Liver (tissue), 9 donors: ENCODE results near the gene GRID1. TPM values are rescaled to one million over a fixed set of nuclear protein-coding genes. Genes with fewer than 3 reads are reported as not detected.

Experiments
- DNase-seq: peaks from one replicate; pipeline ENCODE4 v3.0.0-alpha.2; 2017; ENCODE audit warnings: low spot score
- H3K27ac ChIP-seq, 2 donors: one replicate each; pipeline ENCODE4 v1.7.0; 2013; ENCODE audit warnings: inconsistent platforms in 2 of 2, low read length in 2 of 2, control low read depth in 1 of 2, low read depth in 1 of 2, mild to moderate bottlenecking in 1 of 2
- H3K27me3 ChIP-seq, 4 donors: one replicate each; pipeline versions ENCODE4 v1.6.1 to v1.7.0; 2013; ENCODE audit warnings: low read length in 3 of 4, inconsistent platforms in 1 of 4, mild to moderate bottlenecking in 1 of 4, moderate library complexity in 1 of 4; ENCODE audit not compliant: control insufficient read depth in 4 of 4, insufficient read depth in 4 of 4
- H3K36me3 ChIP-seq, 4 donors: one replicate each; pipeline versions ENCODE4 v1.6.1 to v1.7.0; 2013; ENCODE audit warnings: low read length in 3 of 4, mild to moderate bottlenecking in 3 of 4, low read depth in 1 of 4, moderate library complexity in 1 of 4; ENCODE audit not compliant: control insufficient read depth in 4 of 4, insufficient read depth in 3 of 4
- H3K4me1 ChIP-seq, 4 donors: one replicate each; pipeline versions ENCODE4 v1.6.1 to v1.7.0; 2013; ENCODE audit warnings: low read length in 3 of 4, mild to moderate bottlenecking in 3 of 4, moderate library complexity in 1 of 4; ENCODE audit not compliant: control insufficient read depth in 4 of 4, insufficient read depth in 4 of 4
- H3K4me3 ChIP-seq, 3 donors: one replicate each; pipeline versions ENCODE4 v1.6.1 to v1.7.0; 2013; ENCODE audit warnings: low read length in 3 of 3, control low read depth in 1 of 3, low read depth in 1 of 3, mild to moderate bottlenecking in 1 of 3
- H3K9ac ChIP-seq, 2 donors: one replicate each; pipeline ENCODE4 v1.7.0; 2013; ENCODE audit warnings: low read length in 2 of 2, mild to moderate bottlenecking in 2 of 2, moderate library complexity in 2 of 2, control low read depth in 1 of 2, low read depth in 1 of 2
- H3K9me3 ChIP-seq, 4 donors: one replicate each; pipeline versions ENCODE4 v1.6.1 to v1.7.0; 2013; ENCODE audit warnings: low read length in 3 of 4; ENCODE audit not compliant: control insufficient read depth in 4 of 4
- ATF3 ChIP-seq: IDR thresholded peaks from 2 replicates; pipeline ENCODE4 v1.6.1; 2016; ENCODE audit warnings: antibody characterized with exemption
- EGR1 ChIP-seq, 2 donors: IDR thresholded peaks; 2 replicates each; pipeline ENCODE4 v1.6.1; 2016 to 2018; ENCODE audit warnings: antibody characterized with exemption in 2 of 2, low read depth in 2 of 2
- FOXA2 ChIP-seq: IDR thresholded peaks from 2 replicates; pipeline ENCODE4 v1.6.1; 2016; ENCODE audit warnings: antibody characterized with exemption
- HNF4A ChIP-seq, 2 donors: conservative IDR thresholded peaks; 2 replicates each; pipeline ENCODE4 v1.6.1; 2016; ENCODE audit warnings: antibody characterized with exemption in 2 of 2, mild to moderate bottlenecking in 2 of 2
- HNF4G ChIP-seq: IDR thresholded peaks from 2 replicates; pipeline ENCODE4 v1.6.1; 2016; ENCODE audit warnings: antibody characterized with exemption
- JUND ChIP-seq, 2 donors: IDR thresholded peaks; 2 replicates each; pipeline ENCODE4 v1.6.1; 2016; ENCODE audit warnings: antibody characterized with exemption in 2 of 2
- MAX ChIP-seq: IDR thresholded peaks from 2 replicates; pipeline ENCODE4 v1.6.1; 2016; ENCODE audit warnings: antibody characterized with exemption
- RAD21 ChIP-seq, 2 donors: IDR thresholded peaks; 2 replicates each; pipeline ENCODE4 v1.6.1; 2016; ENCODE audit warnings: antibody characterized with exemption in 2 of 2, mild to moderate bottlenecking in 2 of 2
- REST ChIP-seq: IDR thresholded peaks from 2 replicates; pipeline ENCODE4 v1.6.1; 2016; ENCODE audit warnings: antibody characterized with exemption, mild to moderate bottlenecking
- RXRA ChIP-seq, 2 donors: IDR thresholded peaks; 2 replicates each; pipeline ENCODE4 v1.6.1; 2017 to 2018; ENCODE audit warnings: antibody characterized with exemption in 2 of 2, mild to moderate bottlenecking in 1 of 2
- SP1 ChIP-seq: IDR thresholded peaks from 2 replicates; pipeline ENCODE4 v1.6.1; 2018; ENCODE audit warnings: antibody characterized with exemption, mild to moderate bottlenecking
- TAF1 ChIP-seq: conservative IDR thresholded peaks from 2 replicates; pipeline ENCODE4 v1.6.1; 2016; ENCODE audit warnings: antibody characterized with exemption, mild to moderate bottlenecking
- YY1 ChIP-seq: IDR thresholded peaks from 2 replicates; pipeline ENCODE4 v1.6.1; 2016; ENCODE audit warnings: antibody characterized with exemption, mild to moderate bottlenecking
- ZBTB33 ChIP-seq: IDR thresholded peaks from 2 replicates; pipeline ENCODE4 v1.6.1; 2016; ENCODE audit warnings: antibody characterized with exemption
- WGBS: extraction: QIAGEN DNeasy Blood & Tissue Kit; methylation state at CpG from one replicate; pipeline ENCODE4 v1.1.7; 2013; 5-methylcytosine and 5-hydroxymethylcytosine counted together
- polyA plus RNA-seq, 2 donors: library from polyadenylated mRNA; stranded (reverse) in 1 of 2; unstranded in 1 of 2; fragments of 200-250 nt in 1 of 2; fragments of >200 nt in 1 of 2; fragmentation: Nextera tagmentation in 1 of 2; extraction: Ambion mirVana in 1 of 2; gene quantifications; one replicate each; pipeline versions ENCODE4 v1.2.1 to v1.2.3, GENCODE V29; 2013 to 2015
- total RNA-seq, 2 donors: library from RNA; depleted of rRNA; stranded (reverse); fragments of >200 nt; gene quantifications; one replicate each; pipeline ENCODE4 v1.2.3, GENCODE V29; 2014
- donor health status: healthy.
- donor health status: healthy.
- donor health status: healthy.
- donor health status: healthy.
- donor health status: healthy.

GRID1 gene
- total and polyA plus RNA-seq, 4 donors = 0.09 to 0.17 (median 0.14) TPM; not detected in 1

- TF ChIP-seq SP1 (peak; percentile 59), FOXA2 (peak; percentile 29), RXRA (IDR thresholded peaks at IDR 0.05) (peak; percentile 75 to 86), HNF4G (peak; percentile 50), JUND (IDR thresholded peaks at IDR 0.05) (no peak), HNF4A (conservative IDR thresholded peaks at IDR 0.05) (peak; percentile 79 to 83), RAD21 (IDR thresholded peaks at IDR 0.05) (no peak)
- DNase-seq = no peak
- Histone ChIP-seq H3K4me3 (no peak overlapping the region), H3K9ac (no peak overlapping the region), H3K27me3 (no peaks in the 10 kb centered on the region), H3K36me3 (no peaks in the 10 kb centered on the region), H3K27ac (peak overlapping the region in 1 of 2 donors; percentile 27), H3K9me3 (no peaks in the 10 kb centered on the region), H3K4me1 (peaks cover 10 to 40% (median 33%) of the 10 kb centered on the region in 4 donors)
- 43% methylated on average over 1 of the region's 1 CpG for WGBS
Observed at GRCh38 chr10:85993140-85993539, 373.5 kb downstream of the GRID1 start.

GRCh38 chr10:85992324-85992723, 374.3 kb downstream of the GRID1 start:
- no peak for DNase-seq
- Histone ChIP-seq H3K4me3 (no peak overlapping the region), H3K36me3 (no peaks in the 10 kb centered on the region), H3K4me1 (peaks cover 10 to 40% (median 33%) of the 10 kb centered on the region in 4 donors), H3K27me3 (no peaks in the 10 kb centered on the region), H3K27ac (no peak overlapping the region), H3K9me3 (no peaks in the 10 kb centered on the region), H3K9ac (no peak overlapping the region)
- WGBS = 76% methylated on average over 1 of the region's 1 CpG
- TF ChIP-seq EGR1 (IDR thresholded peaks at IDR 0.05; ENCODE audit: low read depth in 2 of 2) = no peak

- H3K4me1 ChIP-seq = no peaks in the 10 kb centered on the region
- no peaks in the 10 kb centered on the region for H3K9me3 ChIP-seq
- no peak overlapping the region for H3K9ac ChIP-seq
- H3K4me3 ChIP-seq = no peak overlapping the region
- TF ChIP-seq MAX (no peak), FOXA2 (no peak), ATF3 (no peak)
- no peaks in the 10 kb centered on the region for H3K36me3 ChIP-seq
- H3K27me3 ChIP-seq = no peaks in the 10 kb centered on the region
- H3K27ac ChIP-seq = no peak overlapping the region
- 83% methylated on average over 1 of the region's 1 CpG for WGBS
- no peak for DNase-seq
Observed at GRCh38 chr10:85986777-85987176, 379.8 kb downstream of the GRID1 start.

- no peak overlapping the region for H3K9ac ChIP-seq
- H3K9me3 ChIP-seq = no peaks in the 10 kb centered on the region
- H3K36me3 ChIP-seq = no peaks in the 10 kb centered on the region
- 87% methylated on average over 6 of the region's 6 CpGs for WGBS
- H3K27ac ChIP-seq = no peak overlapping the region
- H3K4me3 ChIP-seq = no peak overlapping the region
- no peaks in the 10 kb centered on the region for H3K27me3 ChIP-seq
- no peak for DNase-seq
- TF ChIP-seq REST = no peak
- TF ChIP-seq ZBTB33 = no peak
- no peak for TF ChIP-seq ATF3
- no peak for TF ChIP-seq RAD21 (IDR thresholded peaks at IDR 0.05)
- TF ChIP-seq FOXA2 = no peak
- no peak for TF ChIP-seq TAF1
- no peak for TF ChIP-seq HNF4A (conservative IDR thresholded peaks at IDR 0.05)
- no peak for TF ChIP-seq YY1
- H3K4me1 ChIP-seq = no peaks in the 10 kb centered on the region
Observed at GRCh38 chr10:85983051-85983450, 383.5 kb downstream of the GRID1 start.
